Esophagus squamous epithelium (tissue), 4 donors: Measurements from ENCODE around the gene TOR1AIP1.

ENCODE experiments used
- POLR2A ChIP-seq, 4 donors: fragments of 450-650 bp; IDR thresholded peaks; one replicate each; pipeline ENCODE4 v1.6.1; 2017; ENCODE audit warnings: antibody characterized with exemption in 4 of 4, mild to moderate bottlenecking in 4 of 4, moderate library complexity in 3 of 4
- TF ChIP-seq, protein P1 (sequence below), 6 experiments: fragments of 450-650 bp in 4 of 6; fragments of 200-600 bp in 2 of 6; sonication (generic) in 2 of 6; IDR thresholded peaks; one replicate each; pipeline ENCODE4 v1.5.1; 2016 to 2019; ENCODE audit warnings: antibody characterized with exemption in 6 of 6, mild to moderate bottlenecking in 4 of 6, moderate library complexity in 4 of 6

DNA sequence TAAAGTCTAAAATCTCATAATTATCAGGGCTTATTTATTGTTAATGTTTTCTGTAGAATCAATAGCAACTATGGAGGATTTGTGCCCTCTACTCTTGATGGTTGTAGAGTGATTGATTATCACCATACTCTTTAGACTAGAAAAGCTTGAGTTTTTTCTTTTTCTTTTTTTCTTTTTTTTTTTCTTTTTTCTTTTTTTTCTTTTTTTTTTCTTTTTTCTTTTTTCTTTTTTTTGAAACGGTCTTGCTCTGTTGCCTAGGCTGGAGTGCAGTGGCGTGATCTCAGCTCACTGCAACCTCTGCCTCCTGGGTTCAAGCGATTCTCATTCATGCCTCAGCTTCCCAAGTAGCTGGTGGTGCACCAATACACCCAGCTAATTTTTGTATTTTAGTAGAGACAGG lies 29.7 kb downstream of the TOR1AIP1 start:
- TF ChIP-seq, protein P1, sequence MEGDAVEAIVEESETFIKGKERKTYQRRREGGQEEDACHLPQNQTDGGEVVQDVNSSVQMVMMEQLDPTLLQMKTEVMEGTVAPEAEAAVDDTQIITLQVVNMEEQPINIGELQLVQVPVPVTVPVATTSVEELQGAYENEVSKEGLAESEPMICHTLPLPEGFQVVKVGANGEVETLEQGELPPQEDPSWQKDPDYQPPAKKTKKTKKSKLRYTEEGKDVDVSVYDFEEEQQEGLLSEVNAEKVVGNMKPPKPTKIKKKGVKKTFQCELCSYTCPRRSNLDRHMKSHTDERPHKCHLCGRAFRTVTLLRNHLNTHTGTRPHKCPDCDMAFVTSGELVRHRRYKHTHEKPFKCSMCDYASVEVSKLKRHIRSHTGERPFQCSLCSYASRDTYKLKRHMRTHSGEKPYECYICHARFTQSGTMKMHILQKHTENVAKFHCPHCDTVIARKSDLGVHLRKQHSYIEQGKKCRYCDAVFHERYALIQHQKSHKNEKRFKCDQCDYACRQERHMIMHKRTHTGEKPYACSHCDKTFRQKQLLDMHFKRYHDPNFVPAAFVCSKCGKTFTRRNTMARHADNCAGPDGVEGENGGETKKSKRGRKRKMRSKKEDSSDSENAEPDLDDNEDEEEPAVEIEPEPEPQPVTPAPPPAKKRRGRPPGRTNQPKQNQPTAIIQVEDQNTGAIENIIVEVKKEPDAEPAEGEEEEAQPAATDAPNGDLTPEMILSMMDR (IDR thresholded peaks at IDR 0.05), result no peak
- TF ChIP-seq POLR2A (IDR thresholded peaks at IDR 0.05), result no peak
